CD4-positive, alpha-beta T cell treated with Interleukin-17A for 4 hours (primary cell): ENCODE results near the gene SLCO1A2.
"Not testable (repeated sequence)": the region's sequence is repeated elsewhere in the genome, so short reads cannot be mapped to it uniquely, and the experiment has no call there.

Source experiments
- DNase-seq: peaks from one replicate; pipeline ENCODE4 v3.0.0-alpha.2; 2020; ENCODE audit warnings: mixed read lengths

SLCO1A2 gene, protein sequence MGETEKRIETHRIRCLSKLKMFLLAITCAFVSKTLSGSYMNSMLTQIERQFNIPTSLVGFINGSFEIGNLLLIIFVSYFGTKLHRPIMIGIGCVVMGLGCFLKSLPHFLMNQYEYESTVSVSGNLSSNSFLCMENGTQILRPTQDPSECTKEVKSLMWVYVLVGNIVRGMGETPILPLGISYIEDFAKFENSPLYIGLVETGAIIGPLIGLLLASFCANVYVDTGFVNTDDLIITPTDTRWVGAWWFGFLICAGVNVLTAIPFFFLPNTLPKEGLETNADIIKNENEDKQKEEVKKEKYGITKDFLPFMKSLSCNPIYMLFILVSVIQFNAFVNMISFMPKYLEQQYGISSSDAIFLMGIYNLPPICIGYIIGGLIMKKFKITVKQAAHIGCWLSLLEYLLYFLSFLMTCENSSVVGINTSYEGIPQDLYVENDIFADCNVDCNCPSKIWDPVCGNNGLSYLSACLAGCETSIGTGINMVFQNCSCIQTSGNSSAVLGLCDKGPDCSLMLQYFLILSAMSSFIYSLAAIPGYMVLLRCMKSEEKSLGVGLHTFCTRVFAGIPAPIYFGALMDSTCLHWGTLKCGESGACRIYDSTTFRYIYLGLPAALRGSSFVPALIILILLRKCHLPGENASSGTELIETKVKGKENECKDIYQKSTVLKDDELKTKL

DNA sequence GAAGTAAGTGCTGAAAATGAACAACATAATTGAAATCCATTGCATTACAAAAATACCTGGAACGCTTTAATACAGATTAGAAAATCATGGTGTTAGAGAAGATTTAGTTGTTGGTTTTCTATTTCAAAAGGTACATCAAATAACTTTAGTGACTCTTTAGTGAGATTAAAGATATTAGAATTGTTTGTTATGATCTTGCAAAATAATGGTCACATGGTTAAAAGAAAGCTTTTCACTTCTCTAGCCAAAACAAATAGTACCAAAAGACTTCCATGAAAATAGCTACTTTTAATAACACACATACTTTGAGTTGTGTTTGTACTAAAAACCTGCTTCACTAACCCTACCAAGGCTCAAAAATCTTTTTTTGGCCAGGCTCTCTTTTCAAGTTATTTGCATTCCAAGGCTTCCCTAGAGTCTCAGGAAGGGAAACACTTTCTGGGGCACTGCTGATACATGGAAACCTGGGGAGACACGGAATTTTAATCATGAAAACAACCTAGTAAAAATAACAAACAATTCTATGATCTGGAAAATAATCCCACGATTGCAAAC is at the start of gene SLCO1A2:
SLCO1A2 (minus strand) TSS at position 147 of the 555 bp plus-strand sequence. CDS start 270 bp downstream, outside the sequence.
- DNase-seq: no peak

DNA sequence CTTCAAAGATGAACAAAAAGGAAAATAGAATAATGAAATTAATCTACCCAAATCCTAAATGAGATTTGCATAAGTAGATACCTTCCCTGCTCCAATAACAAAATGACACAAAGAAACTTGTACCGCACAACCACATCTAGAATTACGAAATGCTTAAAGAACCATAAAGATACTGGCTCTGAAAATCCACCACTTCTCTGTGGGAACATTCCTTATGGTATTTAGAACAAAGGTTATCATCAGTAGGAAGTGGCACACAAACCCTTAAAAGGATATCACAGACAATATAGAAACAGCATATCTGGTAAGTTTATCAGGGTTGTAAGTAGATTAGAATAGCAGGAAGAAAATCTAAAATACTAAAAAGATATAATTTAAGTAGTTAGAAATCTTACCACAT is 49.5 kb upstream of the SLCO1A2 start:
- DNase-seq: no peak

DNA sequence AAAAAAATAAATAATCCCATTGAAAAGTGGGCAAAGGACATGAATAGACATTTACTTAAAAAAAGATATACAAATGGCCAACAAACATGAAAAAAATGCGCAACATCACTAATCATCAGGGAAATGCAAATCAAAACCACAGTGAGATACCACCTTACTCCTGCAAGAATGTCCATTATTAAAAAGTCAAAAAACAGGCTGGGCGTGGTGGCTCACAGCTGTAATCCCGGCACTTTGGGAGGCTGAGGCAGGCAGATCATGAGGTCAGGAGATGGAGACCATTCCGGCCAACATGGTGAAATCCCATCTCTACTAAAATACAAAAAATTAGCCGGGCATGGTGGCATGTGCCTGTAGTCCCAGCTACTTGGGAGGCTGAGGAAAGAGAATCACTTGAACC is 46.6 kb upstream of the SLCO1A2 start:
- not testable (repeated sequence) for DNase-seq

DNA sequence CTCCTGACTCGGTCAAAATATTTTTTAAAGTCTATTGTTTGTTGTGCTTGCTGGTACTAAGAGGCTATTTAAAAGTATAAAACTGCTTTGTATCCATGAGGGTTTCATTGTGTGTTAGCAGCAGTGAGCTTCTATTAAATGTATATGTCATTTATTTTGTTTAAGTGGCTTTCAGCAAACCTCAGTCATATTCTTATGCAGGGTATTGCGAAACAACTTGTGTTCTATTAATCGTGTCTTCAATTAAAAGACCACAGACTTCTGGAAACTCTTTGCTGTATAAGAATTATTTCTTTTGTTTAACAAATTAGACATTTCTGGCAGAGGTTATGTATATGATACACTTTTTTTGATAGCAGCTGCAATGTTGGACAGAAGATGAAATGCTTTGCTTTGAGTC is 44.5 kb upstream of the SLCO1A2 start:
- no peak for DNase-seq

DNA sequence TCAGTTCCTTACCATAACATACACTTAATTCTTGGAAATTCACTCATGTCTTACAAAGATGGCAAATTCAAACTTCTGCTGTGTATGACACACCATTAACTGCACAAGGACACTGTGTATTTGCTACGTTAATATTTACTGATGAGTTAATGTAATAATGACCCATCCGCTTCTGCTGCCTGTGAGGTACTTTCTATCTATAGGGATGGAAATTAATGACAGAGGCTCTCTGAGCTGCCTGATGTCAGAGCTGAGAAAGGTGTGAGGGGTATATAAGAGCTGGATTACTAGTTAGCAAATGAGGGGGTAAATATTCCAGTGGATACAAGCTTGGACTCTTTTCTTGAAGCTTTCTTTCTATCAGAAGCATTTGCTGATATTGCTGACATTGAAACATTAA is 37.9 kb upstream of the SLCO1A2 start, which contains the start of gene IAPP:
IAPP (plus strand) TSS at position 301 of the 400 bp plus-strand sequence. CDS start 450 bp downstream, outside the sequence.
- DNase-seq: no peak

DNA sequence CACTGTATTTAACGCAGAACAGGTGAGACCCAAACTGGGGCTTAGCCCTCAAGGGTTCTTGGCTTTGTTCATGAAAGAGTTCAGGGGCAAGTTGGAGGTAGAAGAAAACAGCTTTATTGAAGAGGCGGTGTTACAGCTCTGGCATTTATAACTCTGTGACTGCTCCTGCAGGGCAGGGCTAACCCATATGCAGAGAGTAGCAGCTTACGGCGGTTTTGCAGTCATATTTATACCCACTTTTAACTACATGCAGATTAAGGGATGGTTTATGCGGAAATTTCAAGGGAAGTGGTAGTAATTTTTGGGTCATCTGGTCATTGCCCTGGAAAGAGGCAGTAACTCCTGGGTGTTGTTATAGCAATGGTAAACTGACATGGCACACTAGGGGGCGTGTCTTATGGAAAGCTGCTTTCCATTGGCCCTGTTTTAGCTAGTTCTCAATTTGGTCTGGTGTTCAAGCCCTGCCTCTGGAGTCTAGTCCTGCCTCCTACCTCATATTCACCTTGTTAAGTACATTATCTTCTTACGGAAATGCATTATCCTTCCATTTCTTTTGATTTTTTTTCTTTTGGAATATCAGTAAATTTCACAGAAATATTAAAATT is 36.2 kb upstream of the SLCO1A2 start:
- no peak for DNase-seq

DNA sequence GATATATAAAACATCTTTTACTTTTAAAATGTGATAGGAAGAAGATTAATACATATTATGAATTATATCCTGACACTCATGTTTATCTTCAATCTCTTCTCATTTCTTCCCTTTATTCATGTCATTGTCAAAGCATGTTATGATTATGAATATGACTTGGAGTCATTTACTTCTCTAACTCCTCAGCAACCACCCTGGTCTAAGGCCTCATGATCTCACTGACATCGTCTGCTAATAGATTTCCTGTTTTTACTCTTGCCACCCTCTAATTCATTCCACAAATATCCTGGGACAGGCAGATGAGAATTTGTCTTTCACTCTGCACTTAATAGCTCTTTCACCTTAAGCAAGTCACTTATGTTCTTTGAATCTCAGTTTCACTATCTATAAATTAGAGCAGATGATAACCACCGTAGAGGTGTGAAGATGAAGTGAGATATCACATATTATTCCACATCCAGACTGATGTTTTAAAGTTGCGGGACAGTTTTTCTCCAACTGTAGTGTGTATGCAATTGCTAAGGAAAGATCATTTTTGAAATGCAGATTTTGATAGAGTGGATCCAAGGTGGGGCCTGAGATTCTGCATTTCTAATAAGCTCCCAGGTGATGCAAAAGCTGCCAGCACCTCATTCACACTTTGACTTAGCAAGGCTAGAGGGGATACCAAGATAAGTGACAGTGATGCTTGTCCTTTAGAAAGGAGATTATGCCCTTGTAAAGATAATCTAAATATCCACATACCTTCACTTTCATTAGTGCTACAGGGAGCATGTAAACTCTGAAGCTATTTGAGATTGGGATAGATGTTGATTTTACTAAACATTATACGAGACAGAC is 34.6 kb upstream of the SLCO1A2 start:
- no peak for DNase-seq

DNA sequence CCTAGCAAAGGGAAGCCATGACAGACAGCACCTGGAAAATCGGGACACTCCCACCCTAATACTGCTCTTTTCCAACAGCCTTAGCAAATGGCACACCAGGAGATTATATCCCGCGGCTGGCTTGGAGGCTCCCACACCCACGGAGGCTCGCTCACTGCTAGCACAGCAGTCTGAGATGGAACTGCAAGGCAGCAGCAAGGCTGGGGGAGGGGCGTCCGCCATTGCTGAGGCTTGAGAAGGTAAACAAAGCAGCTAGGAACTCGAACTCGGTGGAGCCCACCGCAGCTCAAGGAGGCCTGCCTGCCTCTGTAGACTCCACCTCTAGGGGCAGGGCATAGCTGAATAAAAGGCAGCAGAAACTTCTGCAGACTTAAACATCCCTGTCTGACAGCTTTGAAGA is 25.9 kb upstream of the SLCO1A2 start:
- DNase-seq: not testable (repeated sequence)

DNA sequence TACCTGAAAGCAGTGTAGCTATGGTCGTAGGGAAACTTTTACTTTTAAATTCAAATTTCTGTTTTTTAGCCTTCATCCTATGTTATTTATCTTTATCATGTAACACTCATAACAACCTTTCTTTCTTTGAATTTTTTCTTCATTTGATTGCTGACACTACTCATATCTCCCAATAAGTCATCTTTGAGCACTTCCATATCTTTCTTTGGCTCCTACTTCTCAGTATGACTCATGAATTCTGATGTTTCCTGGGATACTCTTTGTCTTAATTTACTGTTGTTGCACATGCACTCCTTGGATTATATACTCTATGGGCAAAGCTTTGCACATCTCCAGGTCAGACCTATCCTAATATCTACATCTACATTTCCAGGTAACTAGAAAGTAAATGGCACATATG is 19.9 kb upstream of the SLCO1A2 start:
- DNase-seq: no peak

DNA sequence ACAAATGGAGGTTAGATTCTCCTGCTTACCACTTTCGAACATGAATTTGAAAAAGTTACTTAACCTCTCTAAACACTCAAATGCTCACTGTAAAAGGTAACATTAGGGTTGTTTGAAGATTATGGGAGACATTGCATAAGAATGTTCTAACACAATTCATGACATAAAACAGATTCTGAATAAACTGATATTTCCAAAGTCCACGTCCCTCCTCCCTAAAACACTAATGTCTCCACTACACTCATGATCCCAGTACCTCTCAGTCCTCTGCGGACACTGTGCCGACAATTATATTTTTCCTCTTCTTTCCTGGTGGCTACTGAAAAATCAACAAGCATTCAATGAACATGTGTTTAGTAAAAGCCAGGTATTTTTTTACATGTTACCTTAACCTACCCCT is 19.2 kb upstream of the SLCO1A2 start:
- DNase-seq: no peak

DNA sequence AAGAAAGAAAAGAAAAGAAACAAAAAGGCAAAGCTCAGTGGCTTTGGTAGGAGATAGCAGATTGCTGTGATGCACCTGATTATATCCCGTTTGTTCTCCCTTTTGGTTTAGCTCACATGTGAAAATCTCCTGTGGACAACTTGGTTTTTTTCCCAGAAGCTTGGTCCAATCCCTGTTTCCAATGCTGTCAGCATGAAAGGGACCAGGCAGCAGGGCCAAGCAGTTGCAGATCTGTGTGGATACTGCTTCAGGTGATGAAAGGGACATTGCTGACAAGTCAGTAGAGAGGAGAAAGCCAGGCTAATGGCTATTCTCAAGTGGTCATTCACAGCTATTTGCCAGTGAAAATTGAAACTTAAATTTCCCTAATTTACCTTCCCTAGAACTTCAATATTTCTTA is 18.8 kb upstream of the SLCO1A2 start:
- no peak for DNase-seq

DNA sequence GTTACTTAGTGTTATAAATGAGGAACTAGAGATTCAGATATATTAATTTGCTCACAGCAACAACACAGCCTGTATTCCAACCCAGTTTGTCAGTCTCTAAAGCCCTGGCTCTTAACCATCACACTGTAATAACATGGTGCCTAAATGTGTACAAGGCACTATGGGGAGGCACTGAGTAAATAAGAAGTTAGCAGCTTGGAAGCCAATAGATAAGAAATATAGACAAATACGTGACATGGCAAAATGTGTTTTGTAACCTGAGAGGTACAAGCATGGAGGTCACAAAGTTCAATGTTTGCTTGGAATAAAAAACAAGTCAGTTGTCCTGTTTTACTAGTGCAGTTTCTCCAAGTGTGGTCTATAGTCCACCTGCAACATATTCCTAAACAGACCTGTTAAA is 16.3 kb upstream of the SLCO1A2 start:
- DNase-seq: no peak

DNA sequence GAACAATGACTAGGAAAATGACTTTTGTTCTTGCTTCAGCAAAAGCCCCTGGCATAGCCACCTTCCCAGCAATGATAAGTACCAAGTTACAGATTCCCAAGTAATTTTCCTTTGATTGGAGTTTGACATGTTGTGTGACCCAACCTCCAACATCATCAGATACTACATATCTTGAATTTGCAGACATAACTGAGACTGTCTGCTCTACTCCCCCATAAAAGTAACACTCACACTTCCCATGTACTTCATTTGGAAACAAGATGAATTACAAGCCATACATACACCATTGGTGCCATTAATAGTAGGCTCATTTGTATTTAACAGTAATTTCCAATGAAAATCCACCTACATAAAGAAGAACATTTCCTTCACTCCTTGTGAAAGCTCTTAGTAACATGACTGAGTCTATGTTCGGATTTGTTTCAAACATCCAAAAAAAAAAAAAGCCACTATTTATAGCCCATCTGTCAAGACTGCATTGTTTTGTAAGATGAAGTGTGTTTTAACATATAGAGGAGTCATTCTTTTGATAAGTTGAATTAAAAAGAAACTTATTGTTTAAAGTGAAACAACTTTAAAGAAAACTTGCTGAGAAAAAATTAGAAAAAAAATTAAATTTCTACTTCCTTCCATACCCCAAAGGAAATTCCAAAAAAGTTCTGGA is 12.0 kb upstream of the SLCO1A2 start:
- DNase-seq: no peak

DNA sequence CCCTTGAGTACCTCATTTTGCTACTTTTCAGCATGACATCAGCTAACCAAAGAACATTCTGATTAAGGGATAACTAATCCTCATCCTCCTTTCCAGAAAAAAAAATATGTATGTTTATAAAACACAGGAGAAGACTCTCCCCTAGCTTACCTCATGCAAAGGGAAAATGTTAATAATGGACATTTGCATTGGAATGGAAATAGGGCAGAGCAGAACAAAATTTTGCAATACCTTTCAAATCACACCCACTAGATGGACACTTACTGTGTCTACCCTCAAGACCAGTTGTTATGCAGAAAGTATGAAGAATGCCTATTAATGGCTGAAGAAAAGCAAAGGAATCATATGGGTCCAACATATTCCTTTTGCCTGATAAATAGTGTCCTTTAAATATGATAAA is 8.9 kb upstream of the SLCO1A2 start:
- no peak for DNase-seq

DNA sequence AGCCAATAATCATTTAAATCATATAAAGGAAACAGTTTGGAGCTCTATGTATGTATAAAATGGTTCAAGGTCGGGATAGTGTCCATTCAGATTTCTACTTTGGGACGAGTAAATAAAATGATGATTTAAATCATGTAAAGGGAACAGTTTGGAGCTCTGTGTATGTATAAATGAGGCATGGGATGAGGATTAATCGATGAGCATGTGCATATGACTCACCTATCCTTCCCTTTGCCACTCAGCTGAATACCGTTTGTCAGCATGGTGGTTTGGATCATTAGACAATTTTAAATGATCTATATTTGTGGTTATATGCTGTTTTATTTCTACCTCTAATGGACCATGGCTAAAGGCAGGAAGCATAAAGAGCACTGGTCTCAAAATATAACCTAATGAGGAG is 7.1 kb upstream of the SLCO1A2 start:
- DNase-seq: no peak

DNA sequence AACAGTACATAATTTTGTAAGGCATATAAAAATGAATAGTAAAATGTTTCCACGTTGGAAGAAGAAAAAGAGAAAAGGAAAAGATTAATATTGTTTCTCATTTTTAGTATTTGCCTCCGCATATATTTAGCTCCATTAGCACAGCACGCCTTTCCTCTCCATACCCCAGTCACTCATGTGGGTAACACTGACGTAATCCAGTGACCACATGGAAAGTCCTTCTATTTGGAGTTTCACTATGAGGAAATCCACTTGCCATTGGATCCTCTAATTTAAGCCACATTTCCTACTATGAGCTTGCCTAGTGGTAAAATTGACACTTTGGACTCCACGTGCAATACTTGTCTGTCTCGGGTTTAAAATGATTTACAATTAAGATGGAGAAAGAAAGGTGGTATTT is 5.7 kb upstream of the SLCO1A2 start:
- DNase-seq: no peak

DNA sequence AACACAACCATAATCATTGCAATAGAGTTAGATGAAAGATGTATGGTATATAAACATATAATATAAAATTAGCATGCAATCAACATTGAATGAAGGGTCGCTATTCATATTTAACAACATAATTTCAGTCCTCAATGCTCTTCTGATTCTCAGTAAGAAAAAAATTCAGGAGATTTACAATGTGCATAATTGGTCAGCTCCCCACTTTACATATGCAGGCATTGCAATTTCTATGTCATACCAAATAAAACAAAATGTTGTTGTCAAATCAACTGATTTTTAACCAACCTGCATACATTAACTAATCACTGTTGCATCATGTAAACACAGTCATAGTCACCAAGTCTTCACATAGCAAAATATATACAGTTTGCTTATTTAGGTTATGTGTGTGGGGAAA is 5.2 kb upstream of the SLCO1A2 start:
- DNase-seq: no peak

DNA sequence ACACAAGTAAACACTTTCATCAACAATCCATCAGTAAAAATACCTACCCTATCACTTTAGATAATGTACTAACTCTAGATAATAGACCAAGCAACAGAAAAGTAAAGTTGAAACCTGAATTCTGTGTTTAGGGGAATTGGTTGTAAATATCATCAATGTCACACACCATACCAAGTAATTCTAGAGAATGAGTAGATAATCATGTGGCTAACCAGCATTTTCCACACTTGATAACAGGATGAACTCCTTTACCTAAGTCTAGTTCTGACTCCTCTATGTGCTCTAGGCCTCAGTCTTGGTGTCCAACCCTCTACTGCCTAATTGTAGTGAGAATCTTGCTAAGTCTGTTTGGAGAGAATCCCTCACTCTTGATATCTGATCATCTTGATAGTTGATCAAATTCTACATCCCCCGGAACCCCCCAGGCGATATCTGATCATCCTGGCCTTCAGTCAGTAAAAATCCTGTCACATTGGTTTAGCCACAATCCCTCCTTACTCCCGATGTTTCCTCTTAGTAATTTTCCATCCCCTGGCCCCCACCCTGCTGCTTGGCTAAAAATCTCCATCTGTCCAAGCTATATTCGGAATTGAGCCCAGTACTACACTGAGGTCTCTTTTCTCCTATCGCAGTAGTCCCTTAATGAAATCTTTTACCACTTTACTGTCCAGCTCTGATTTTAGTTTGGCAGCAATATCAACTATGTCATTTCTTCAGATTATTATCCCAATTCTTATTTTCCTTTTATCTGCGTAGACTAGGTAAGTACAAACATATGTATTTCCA is 3.4 kb upstream of the SLCO1A2 start:
- no peak for DNase-seq

DNA sequence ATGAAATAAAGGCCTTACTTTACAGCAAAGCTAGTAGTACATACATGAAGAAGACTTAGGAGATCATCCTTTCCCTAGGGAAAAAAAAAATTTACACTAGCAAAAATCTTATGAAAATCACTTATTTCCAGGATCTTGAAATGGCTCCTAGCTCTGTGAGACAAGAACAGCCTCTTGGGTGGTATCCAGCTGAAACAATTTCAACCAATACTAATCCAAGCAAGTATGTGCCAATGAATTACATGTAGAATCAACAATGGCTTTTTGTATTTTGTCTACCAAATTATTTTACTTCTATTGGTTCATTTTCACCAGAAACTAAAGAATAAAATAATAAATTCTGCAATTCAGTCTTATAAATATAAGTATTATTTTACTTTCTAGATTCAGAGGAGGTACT is 2.7 kb upstream of the SLCO1A2 start:
- no peak for DNase-seq

DNA sequence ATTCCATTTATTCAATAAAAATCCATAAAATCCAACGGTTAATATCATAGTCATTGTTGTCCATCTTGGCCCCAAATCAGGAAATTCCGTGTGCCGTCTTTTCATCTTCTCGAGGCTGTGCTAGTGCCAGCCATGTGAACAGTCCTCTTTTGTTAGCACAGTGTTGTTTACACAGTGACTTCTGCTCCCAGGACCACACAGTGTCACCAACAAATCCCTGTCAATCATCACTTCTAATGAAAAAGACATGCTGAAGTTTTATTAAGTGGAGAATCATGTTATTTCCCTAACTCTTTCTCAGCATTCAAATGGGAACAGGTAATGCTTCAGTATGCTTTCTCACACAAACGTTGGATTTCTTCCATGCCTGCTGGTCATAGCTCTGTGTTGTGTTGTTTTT is 1.9 kb upstream of the SLCO1A2 start:
- DNase-seq: no peak

DNA sequence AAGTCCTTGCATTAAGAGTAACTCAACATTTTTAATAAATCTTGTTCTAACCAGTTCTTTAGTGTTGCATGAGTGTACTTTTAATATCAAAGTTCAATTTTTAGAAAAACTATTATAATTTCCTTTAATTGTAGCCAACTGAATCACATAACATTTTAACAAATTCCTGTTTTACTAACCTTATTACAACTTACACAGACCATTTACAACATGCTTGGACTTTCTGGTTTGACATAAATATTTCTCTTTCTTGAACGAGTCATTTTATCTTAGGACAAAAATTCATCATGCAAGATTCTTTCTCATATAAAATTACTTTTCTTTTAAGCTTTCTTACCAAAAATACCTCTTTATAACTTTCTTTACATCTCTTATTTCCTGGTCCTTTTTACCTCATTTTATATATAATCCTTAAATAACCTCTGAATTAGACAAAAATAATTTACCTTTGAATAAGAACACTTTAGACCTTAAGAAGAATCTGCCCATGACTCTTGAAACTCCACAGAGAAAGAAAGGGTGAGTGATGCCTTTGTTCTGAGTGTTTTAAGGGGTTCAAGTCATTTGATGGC is 3.9 kb downstream of the SLCO1A2 start:
- DNase-seq: no peak
